Measurements from ENCODE around the gene RGS6. TPM values are rescaled to one million over a fixed set of nuclear protein-coding genes. Genes with fewer than 3 reads are reported as not detected.

RGS6 gene
- total RNA-seq, 1 donor from 2014 or later = not detected

- Mint-ChIP-seq H3K27ac (no peak overlapping the region), H3K9me3 (no peaks in the 10 kb centered on the region), H3K36me3 (ENCODE audit: low read depth) (no peaks in the 10 kb centered on the region), H3K27me3 (peaks cover 2% of the 10 kb centered on the region), H3K4me1 (peaks cover 11% of the 10 kb centered on the region), H3K4me3 (no peak overlapping the region)
- ChIA-PET CTCF (no interaction called here), POLR2A (no interaction called here)
- no peak for DNase-seq
- TF ChIP-seq CTCF (IDR thresholded peaks at IDR 0.05) = no peak
- intact Hi-C loops (cut with micrococcal nuclease) = no loop called here
- ATAC-seq (ENCODE audit: low read depth) = no peak
These were observed 622.2 kb downstream of the RGS6 start for GRCh38 chr14:72554401-72554800.

DNA sequence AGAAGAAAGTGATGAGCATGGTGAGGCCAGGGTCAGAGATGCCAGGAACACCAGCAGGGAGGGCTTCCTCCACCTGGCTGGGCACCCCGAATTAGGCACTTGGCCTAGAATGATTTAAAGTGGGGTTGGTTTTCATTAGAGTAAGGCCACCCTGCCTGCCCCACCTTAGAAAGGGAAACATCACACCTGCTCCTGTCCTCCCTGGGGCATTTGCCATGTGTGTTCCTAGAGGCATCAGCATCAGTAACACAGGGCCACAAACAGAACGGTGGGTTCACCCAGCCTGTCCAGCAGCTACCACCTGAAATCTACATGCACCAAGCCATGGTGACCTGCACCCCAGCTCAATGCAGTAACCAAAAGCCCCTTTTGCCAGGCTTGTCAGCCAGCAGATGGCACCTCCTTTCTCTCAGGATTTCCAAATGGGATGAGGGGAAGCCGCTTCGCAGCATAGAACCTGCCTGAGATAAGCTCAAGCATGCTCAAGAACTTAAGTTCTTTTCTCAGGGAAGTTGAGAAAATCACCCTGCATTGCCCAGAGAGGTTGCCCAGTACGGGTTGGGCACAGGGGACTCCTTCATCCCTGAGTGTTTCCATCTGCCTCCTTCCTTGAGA, 622.9 kb downstream of the RGS6 start:
- peaks cover 2% of the 10 kb centered on the region for H3K27me3 Mint-ChIP-seq
- ChIA-PET CTCF (no interaction called here), POLR2A (no interaction called here)
- H3K4me3 Mint-ChIP-seq = no peak overlapping the region
- no peak for DNase-seq
- H3K27ac Mint-ChIP-seq = no peak overlapping the region
- no peak for ATAC-seq (ENCODE audit: low read depth)
- peaks cover 16% of the 10 kb centered on the region for H3K4me1 Mint-ChIP-seq
- intact Hi-C loops (cut with micrococcal nuclease) = no loop called here
- H3K36me3 Mint-ChIP-seq (ENCODE audit: low read depth) = no peaks in the 10 kb centered on the region
- TF ChIP-seq CTCF (IDR thresholded peaks at IDR 0.05) = no peak
- no peaks in the 10 kb centered on the region for H3K9me3 Mint-ChIP-seq

DNA sequence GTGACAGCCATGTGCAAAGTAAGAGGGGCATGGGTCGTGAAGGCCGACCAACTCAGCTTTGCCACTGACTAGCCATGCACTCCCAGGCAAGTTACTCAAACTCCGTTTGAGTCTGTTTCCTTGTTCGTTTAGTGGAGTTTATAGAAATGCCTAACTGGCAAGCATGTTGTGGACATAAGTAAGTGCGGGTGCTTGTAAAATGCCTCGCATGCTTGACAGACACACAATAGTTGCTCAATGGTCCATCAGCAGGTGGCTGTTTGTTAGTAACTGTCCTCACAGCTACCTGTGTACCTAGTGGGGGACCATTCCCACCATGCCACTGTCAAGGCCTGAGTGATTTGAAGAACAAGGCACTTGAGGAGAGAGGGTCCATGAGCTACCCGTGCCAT, 623.4 kb downstream of the RGS6 start:
- H3K4me3 Mint-ChIP-seq = no peak overlapping the region
- intact Hi-C loops (cut with micrococcal nuclease) = no loop called here
- ChIA-PET POLR2A (no interaction called here), CTCF (no interaction called here)
- H3K27ac Mint-ChIP-seq = no peak overlapping the region
- DNase-seq = no peak
- peaks cover 16% of the 10 kb centered on the region for H3K4me1 Mint-ChIP-seq
- no peak for TF ChIP-seq CTCF (IDR thresholded peaks at IDR 0.05)
- no peak for ATAC-seq (ENCODE audit: low read depth)
- H3K36me3 Mint-ChIP-seq (ENCODE audit: low read depth) = no peaks in the 10 kb centered on the region
- peaks cover 2% of the 10 kb centered on the region for H3K27me3 Mint-ChIP-seq
- H3K9me3 Mint-ChIP-seq = no peaks in the 10 kb centered on the region

DNA sequence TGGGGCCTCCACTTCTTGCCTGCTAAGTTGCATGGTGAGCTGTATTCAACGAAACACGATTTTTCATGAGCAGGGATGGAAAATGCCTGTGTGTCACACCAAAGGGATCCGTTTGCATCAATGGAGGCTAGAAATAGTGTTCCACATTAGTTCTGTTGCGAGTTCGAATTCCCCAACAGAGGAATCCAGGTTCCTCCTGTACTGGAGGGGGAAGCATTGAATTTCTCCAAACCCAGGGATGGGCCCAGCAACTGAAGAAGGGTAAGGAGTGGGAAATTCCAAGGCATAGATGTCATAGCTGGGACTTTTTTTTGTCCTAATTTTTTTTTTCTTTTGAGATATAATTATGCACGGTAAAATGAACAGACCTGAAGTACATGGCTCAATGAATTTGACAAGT, 625.4 kb downstream of the RGS6 start:
- H3K9me3 Mint-ChIP-seq = no peaks in the 10 kb centered on the region
- H3K36me3 Mint-ChIP-seq (ENCODE audit: low read depth) = no peaks in the 10 kb centered on the region
- no peak overlapping the region for H3K4me3 Mint-ChIP-seq
- ChIA-PET CTCF (no interaction called here), POLR2A (no interaction called here)
- H3K27ac Mint-ChIP-seq = no peak overlapping the region
- intact Hi-C loops (cut with micrococcal nuclease) = no loop called here
- no peak for TF ChIP-seq CTCF (IDR thresholded peaks at IDR 0.05)
- DNase-seq (no peak), ATAC-seq (ENCODE audit: low read depth) (no peak)
- peaks cover 2% of the 10 kb centered on the region for H3K27me3 Mint-ChIP-seq
- H3K4me1 Mint-ChIP-seq = peaks cover 18% of the 10 kb centered on the region

DNA sequence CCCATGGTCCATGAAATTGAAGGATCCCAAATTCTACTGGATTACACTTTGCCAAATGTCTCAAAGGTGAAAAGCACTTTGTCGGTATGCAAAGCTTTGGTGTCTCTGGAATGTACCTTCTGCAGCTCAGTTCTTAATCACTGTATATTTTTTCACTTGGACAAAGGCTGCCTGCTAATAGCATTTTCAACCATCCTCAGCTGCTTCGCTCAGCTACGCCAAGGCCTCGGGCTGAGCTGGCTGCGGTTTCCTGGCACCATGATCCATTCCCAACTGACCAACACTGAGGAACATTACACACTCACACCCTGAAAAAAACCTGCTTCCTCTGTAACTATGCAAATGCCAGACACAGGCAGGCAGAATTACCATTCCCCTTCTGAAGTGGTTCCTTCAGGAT, 626.5 kb downstream of the RGS6 start:
- ChIA-PET CTCF (no interaction called here), POLR2A (no interaction called here)
- H3K4me1 Mint-ChIP-seq = peaks cover 28% of the 10 kb centered on the region
- intact Hi-C loops (cut with micrococcal nuclease) = no loop called here
- no peaks in the 10 kb centered on the region for H3K9me3 Mint-ChIP-seq
- H3K36me3 Mint-ChIP-seq (ENCODE audit: low read depth) = no peaks in the 10 kb centered on the region
- no peaks in the 10 kb centered on the region for H3K27me3 Mint-ChIP-seq
- DNase-seq = no peak
- no peak for ATAC-seq (ENCODE audit: low read depth)
- H3K4me3 Mint-ChIP-seq = no peak overlapping the region
- TF ChIP-seq CTCF (IDR thresholded peaks at IDR 0.05) = no peak
- no peak overlapping the region for H3K27ac Mint-ChIP-seq
